Subcutaneous abdominal adipose tissue (tissue), 5 donors: ENCODE measurements around the gene PLPPR5.
"Not testable (repeated sequence)": the region's sequence is repeated elsewhere in the genome, so short reads cannot be mapped to it uniquely, and the experiment has no call there.

Source experiments
- H3K27ac ChIP-seq: one replicate; pipeline ENCODE4 v1.7.0; 2013; ENCODE audit warnings: low read depth, mild to moderate bottlenecking, inconsistent platforms, low read length, moderate library complexity
- H3K27me3 ChIP-seq, 5 donors: one replicate each; pipeline ENCODE4 v1.7.0; 2013; ENCODE audit warnings: low read length in 5 of 5, inconsistent platforms in 1 of 5; ENCODE audit not compliant: control insufficient read depth in 5 of 5, insufficient read depth in 4 of 5
- H3K36me3 ChIP-seq, 5 donors: one replicate each; pipeline ENCODE4 v1.7.0; 2013; ENCODE audit warnings: low read length in 5 of 5; ENCODE audit not compliant: control insufficient read depth in 5 of 5, insufficient read depth in 5 of 5
- H3K4me1 ChIP-seq, 5 donors: one replicate each; pipeline ENCODE4 v1.7.0; 2013; ENCODE audit warnings: low read length in 5 of 5, mild to moderate bottlenecking in 3 of 5, moderate library complexity in 1 of 5; ENCODE audit not compliant: control insufficient read depth in 5 of 5, insufficient read depth in 5 of 5
- H3K4me3 ChIP-seq, 5 donors: one replicate each; pipeline ENCODE4 v1.7.0; 2013; ENCODE audit warnings: low read length in 5 of 5, low read depth in 1 of 5
- H3K9ac ChIP-seq, 5 donors: one replicate each; pipeline ENCODE4 v1.7.0; 2013; ENCODE audit warnings: low read length in 5 of 5, mild to moderate bottlenecking in 4 of 5, moderate library complexity in 3 of 5
- H3K9me3 ChIP-seq, 5 donors: one replicate each; pipeline ENCODE4 v1.7.0; 2013; ENCODE audit warnings: low read length in 5 of 5; ENCODE audit not compliant: control insufficient read depth in 5 of 5
- donor health status: healthy.
- donor health status: healthy.
- donor health status: healthy.
- donor health status: healthy.
- donor health status: healthy.

PLPPR5 gene

GRCh38 chr1:98903261-98903660 is 101.4 kb downstream of the PLPPR5 start:
- Histone ChIP-seq H3K9ac (no peak overlapping the region), H3K36me3 (no peaks in the 10 kb centered on the region), H3K27ac (no peak overlapping the region), H3K4me3 (no peak overlapping the region), H3K4me1 (no peaks in the 10 kb centered on the region), H3K27me3 (no peaks in the 10 kb centered on the region), H3K9me3 (no peaks in the 10 kb centered on the region)

GRCh38 chr1:98898940-98899339 is 105.7 kb downstream of the PLPPR5 start:
- no peak overlapping the region for H3K27ac ChIP-seq
- no peaks in the 10 kb centered on the region for H3K9me3 ChIP-seq
- H3K27me3 ChIP-seq = no peaks in the 10 kb centered on the region
- no peaks in the 10 kb centered on the region for H3K36me3 ChIP-seq
- H3K9ac ChIP-seq = no peak overlapping the region
- no peak overlapping the region for H3K4me3 ChIP-seq
- H3K4me1 ChIP-seq = no peaks in the 10 kb centered on the region

DNA sequence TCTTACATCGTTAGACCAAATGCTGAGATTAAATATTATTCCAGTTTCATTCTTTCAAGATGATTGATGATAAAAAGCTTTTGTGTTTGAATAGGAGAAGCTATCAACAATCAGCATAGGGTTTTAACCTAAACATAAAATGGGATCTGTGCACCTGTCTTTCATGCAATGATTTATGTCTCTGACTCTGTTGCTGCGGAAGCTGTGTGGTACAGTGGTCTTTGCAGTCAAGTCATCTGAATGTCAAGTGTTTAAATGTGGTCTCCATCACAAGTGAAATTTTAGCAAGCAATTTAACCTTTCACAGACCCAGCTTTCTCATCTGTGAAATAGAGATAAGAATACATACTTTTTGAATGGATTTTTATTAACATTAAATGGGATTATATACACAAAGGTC is 107.2 kb downstream of the PLPPR5 start:
- H3K9me3 ChIP-seq = no peaks in the 10 kb centered on the region
- no peaks in the 10 kb centered on the region for H3K36me3 ChIP-seq

DNA sequence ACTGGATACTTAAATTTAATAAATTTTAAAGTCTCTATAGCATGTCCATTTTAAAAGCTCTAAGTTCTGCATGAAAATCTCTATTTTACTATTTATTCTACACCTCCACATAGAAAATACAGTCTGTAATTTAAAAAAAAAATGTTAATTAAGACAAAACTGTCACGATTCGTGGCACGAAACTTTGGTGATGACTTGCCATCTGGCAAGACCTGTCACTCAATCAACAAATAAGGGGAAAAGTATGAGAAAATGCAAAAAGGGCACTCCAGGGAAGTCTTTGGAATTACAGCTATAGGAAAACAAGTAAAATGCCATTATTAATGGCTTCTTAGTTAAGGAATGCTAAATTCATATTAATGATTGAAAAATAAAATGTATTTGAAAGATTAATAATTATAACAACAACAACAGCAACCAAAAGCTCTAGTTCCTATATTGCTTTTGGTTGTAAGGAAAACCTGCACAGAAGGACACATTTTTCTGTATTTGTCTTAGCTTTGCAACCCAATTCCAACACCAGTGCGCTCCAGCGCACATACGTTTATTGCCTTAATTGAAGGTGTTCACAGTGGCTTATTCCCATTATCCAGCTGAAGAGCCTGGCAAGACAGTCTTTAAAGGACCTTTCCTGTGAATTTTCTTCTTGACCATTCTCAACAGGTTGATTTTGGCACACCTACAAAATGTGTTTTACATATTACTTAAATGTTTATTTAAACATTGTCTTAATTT is 107.8 kb downstream of the PLPPR5 start:
- Histone ChIP-seq H3K27me3 (no peaks in the 10 kb centered on the region), H3K9ac (no peak overlapping the region), H3K4me1 (no peaks in the 10 kb centered on the region), H3K27ac (no peak overlapping the region), H3K9me3 (no peaks in the 10 kb centered on the region), H3K36me3 (no peaks in the 10 kb centered on the region), H3K4me3 (no peak overlapping the region)

More for the DNA sequence above, 107.2 kb downstream of the PLPPR5 start:
- no peak overlapping the region for H3K4me3 ChIP-seq
- no peak overlapping the region for H3K9ac ChIP-seq
- H3K4me1 ChIP-seq = no peaks in the 10 kb centered on the region
- no peaks in the 10 kb centered on the region for H3K27me3 ChIP-seq
- no peak overlapping the region for H3K27ac ChIP-seq

GRCh38 chr1:98893371-98893770 is 111.3 kb downstream of the PLPPR5 start:
- Histone ChIP-seq H3K27ac (no peak overlapping the region), H3K9ac (no peak overlapping the region), H3K4me3 (no peak overlapping the region), H3K27me3 (no peaks in the 10 kb centered on the region), H3K9me3 (no peaks in the 10 kb centered on the region), H3K36me3 (no peaks in the 10 kb centered on the region), H3K4me1 (no peaks in the 10 kb centered on the region)

DNA sequence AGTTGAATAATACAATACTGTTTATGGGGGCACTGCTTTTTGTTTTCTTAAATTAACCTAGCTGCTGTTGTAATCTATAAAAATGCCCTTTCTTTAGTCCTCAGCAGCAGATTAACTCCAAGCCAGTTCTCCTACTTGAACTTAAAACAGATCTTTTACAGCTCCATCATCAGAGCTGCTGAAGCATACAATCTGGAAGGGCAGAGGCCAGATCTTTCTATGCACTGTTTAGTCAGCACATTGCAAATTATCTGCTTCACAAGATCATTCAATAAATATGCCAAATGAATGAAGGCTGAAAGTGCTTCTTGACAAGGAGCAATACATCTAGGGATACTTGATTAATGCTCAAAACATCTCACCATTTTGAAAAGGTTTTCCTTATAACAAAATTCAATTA is 115.8 kb downstream of the PLPPR5 start:
- Histone ChIP-seq H3K36me3 (no peaks in the 10 kb centered on the region), H3K4me3 (no peak overlapping the region), H3K27me3 (no peaks in the 10 kb centered on the region), H3K9me3 (no peaks in the 10 kb centered on the region), H3K27ac (no peak overlapping the region), H3K4me1 (no peaks in the 10 kb centered on the region), H3K9ac (no peak overlapping the region)

- Histone ChIP-seq H3K9me3 (no peaks in the 10 kb centered on the region), H3K4me1 (no peaks in the 10 kb centered on the region), H3K27me3 (no peaks in the 10 kb centered on the region), H3K27ac (no peak overlapping the region), H3K9ac (no peak overlapping the region), H3K4me3 (no peak overlapping the region), H3K36me3 (no peaks in the 10 kb centered on the region)
Observed at GRCh38 chr1:98887507-98887906, 117.2 kb downstream of the PLPPR5 start.

- Histone ChIP-seq H3K9ac (no peak overlapping the region), H3K4me3 (no peak overlapping the region), H3K27ac (no peak overlapping the region), H3K36me3 (no peaks in the 10 kb centered on the region), H3K27me3 (no peaks in the 10 kb centered on the region), H3K4me1 (no peaks in the 10 kb centered on the region), H3K9me3 (peaks cover 0 to 2% (median 0%) of the 10 kb centered on the region in 5 donors)
Observed at GRCh38 chr1:98884864-98885263, 119.8 kb downstream of the PLPPR5 start.

DNA sequence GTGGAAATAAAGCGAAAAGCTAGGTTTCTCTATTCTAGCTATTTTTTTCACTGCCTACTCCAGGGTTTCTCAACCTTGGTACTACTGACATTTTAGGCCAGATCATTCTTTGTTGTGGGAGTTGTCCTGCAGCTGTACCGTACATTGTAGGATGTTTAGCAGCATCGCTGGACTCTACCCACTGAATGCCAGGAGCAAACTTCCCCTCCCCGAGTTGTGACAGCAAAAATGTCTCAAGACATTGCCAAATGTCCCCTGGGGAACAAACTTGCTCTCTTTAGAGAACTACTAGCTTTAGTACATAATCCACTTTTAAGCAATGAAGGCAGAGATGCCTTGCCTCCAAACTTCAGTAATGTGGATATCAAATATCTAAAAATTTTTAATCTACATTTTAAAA is 122.8 kb downstream of the PLPPR5 start:
- no peak overlapping the region for H3K4me3 ChIP-seq
- H3K4me1 ChIP-seq = no peaks in the 10 kb centered on the region
- H3K9me3 ChIP-seq = peaks cover 0 to 2% (median 0%) of the 10 kb centered on the region in 5 donors
- no peaks in the 10 kb centered on the region for H3K27me3 ChIP-seq
- H3K36me3 ChIP-seq = no peaks in the 10 kb centered on the region
- H3K27ac ChIP-seq = no peak overlapping the region
- no peak overlapping the region for H3K9ac ChIP-seq

- not testable (repeated sequence) for H3K36me3 ChIP-seq, H3K27me3 ChIP-seq, H3K4me3 ChIP-seq, H3K9me3 ChIP-seq, H3K4me1 ChIP-seq, H3K9ac ChIP-seq, H3K27ac ChIP-seq
Observed at GRCh38 chr1:98881234-98881633, 123.4 kb downstream of the PLPPR5 start.
